ENCODE data around the gene PAGE1. TPM values are rescaled to one million over a fixed set of nuclear protein-coding genes. Genes with fewer than 3 reads are reported as not detected.

Gene PAGE1
- total and polyA plus RNA-seq, 12 donors: not detected

- intact Hi-C loops (cut with DNase I): no loop called here
- Histone ChIP-seq H3K36me3 (replicated peaks in 1 of 2) (no peaks in the 10 kb centered on the region), H3K27ac (no peak overlapping the region), H3K27me3 (peaks cover 6% of the 10 kb centered on the region), H3K9me3 (replicated peaks in 1 of 3) (no peaks in the 10 kb centered on the region), H3K4me3 (no peak overlapping the region), H3K4me1 (replicated peaks in 1 of 2) (no peaks in the 10 kb centered on the region)
- DNase-seq: no peak
- 88 to 96% (median 91%) methylated on average over 2 of the region's 2 CpGs for WGBS, 4 donors
- TF ChIP-seq POLR2A (IDR thresholded peaks at IDR 0.05): no peak
- TF ChIP-seq, protein P1, sequence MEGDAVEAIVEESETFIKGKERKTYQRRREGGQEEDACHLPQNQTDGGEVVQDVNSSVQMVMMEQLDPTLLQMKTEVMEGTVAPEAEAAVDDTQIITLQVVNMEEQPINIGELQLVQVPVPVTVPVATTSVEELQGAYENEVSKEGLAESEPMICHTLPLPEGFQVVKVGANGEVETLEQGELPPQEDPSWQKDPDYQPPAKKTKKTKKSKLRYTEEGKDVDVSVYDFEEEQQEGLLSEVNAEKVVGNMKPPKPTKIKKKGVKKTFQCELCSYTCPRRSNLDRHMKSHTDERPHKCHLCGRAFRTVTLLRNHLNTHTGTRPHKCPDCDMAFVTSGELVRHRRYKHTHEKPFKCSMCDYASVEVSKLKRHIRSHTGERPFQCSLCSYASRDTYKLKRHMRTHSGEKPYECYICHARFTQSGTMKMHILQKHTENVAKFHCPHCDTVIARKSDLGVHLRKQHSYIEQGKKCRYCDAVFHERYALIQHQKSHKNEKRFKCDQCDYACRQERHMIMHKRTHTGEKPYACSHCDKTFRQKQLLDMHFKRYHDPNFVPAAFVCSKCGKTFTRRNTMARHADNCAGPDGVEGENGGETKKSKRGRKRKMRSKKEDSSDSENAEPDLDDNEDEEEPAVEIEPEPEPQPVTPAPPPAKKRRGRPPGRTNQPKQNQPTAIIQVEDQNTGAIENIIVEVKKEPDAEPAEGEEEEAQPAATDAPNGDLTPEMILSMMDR (IDR thresholded peaks at IDR 0.05): no peak
Observed at GRCh38 chrX:49675075-49675719, 20.6 kb downstream of the PAGE1 start.

DNA sequence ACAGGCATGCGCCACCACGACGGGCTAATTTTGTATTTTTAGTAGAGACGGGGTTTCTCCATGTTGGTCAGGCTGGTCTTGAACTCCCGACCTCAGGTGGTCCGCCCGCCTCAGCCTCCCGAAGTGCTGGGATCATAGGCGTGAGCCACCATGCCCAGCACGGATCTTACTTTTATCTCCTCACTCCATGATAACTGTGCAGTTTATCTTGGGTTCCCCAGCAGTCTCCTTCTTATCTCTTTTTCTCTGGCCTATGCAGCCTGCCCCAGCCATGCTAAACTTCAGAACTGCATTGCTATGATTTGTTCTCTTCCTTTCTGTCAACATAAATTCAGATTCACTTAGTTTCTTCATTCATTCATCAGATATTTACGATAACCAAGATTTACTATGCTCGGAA, 22.4 kb downstream of the PAGE1 start:
- TF ChIP-seq, protein P1 (IDR thresholded peaks at IDR 0.05): no peak
- no peak for TF ChIP-seq POLR2A (IDR thresholded peaks at IDR 0.05)
- 84 to 88% (median 86%) methylated on average over 11 to 12 of the region's 12 CpGs for WGBS, 4 donors
- intact Hi-C loops (cut with DNase I): no loop called here
- H3K27me3 ChIP-seq: peaks cover 6% of the 10 kb centered on the region
- DNase-seq: no peak
- H3K36me3 ChIP-seq (replicated peaks in 1 of 2): no peaks in the 10 kb centered on the region
- no peak overlapping the region for H3K4me3 ChIP-seq
- H3K9me3 ChIP-seq (replicated peaks in 1 of 3): no peaks in the 10 kb centered on the region
- no peaks in the 10 kb centered on the region for H3K4me1 ChIP-seq (replicated peaks in 1 of 2)
- H3K27ac ChIP-seq: no peak overlapping the region

- no peak overlapping the region for H3K4me3 ChIP-seq
- no peak overlapping the region for H3K27ac ChIP-seq
- intact Hi-C loops (cut with DNase I): no loop called here
- TF ChIP-seq, protein P1 (IDR thresholded peaks at IDR 0.05): no peak
- TF ChIP-seq POLR2A (IDR thresholded peaks at IDR 0.05): no peak
- peaks cover 9% of the 10 kb centered on the region for H3K27me3 ChIP-seq
- 82 to 96% (median 85%) methylated on average over 3 to 10 of the region's 10 CpGs for WGBS, 4 donors
- H3K9me3 ChIP-seq (replicated peaks in 1 of 3): no peaks in the 10 kb centered on the region
- no peaks in the 10 kb centered on the region for H3K36me3 ChIP-seq (replicated peaks in 1 of 2)
- DNase-seq: no peak
- no peaks in the 10 kb centered on the region for H3K4me1 ChIP-seq (replicated peaks in 1 of 2)
Observed at GRCh38 chrX:49664824-49665223, 31.0 kb downstream of the PAGE1 start.

GRCh38 chrX:49661881-49662280, 33.9 kb downstream of the PAGE1 start:
- H3K4me3 ChIP-seq: no peak overlapping the region
- no peak overlapping the region for H3K27ac ChIP-seq
- no peaks in the 10 kb centered on the region for H3K9me3 ChIP-seq (replicated peaks in 1 of 3)
- no peak for DNase-seq
- H3K36me3 ChIP-seq (replicated peaks in 1 of 2): no peaks in the 10 kb centered on the region
- H3K4me1 ChIP-seq (replicated peaks in 1 of 2): no peaks in the 10 kb centered on the region
- 83 to 100% (median 91%) methylated on average over 1 to 4 of the region's 4 CpGs for WGBS, 4 donors
- intact Hi-C loops (cut with DNase I): no loop called here
- peaks cover 9% of the 10 kb centered on the region for H3K27me3 ChIP-seq
- TF ChIP-seq POLR2A (IDR thresholded peaks at IDR 0.05): no peak
- TF ChIP-seq, protein P1 (IDR thresholded peaks at IDR 0.05): no peak
